Measurements from ENCODE around the gene SLC22A5. TPM values are rescaled to one million over a fixed set of nuclear protein-coding genes. Genes with fewer than 3 reads are reported as not detected.

SLC22A5 gene
- total and polyA plus RNA-seq, 9 of the 15 experiments (the other 6 are each of a cell fraction or from before 2014, with no cell fraction given), result 3.0 to 16.6 (median 8.3) TPM

DNA sequence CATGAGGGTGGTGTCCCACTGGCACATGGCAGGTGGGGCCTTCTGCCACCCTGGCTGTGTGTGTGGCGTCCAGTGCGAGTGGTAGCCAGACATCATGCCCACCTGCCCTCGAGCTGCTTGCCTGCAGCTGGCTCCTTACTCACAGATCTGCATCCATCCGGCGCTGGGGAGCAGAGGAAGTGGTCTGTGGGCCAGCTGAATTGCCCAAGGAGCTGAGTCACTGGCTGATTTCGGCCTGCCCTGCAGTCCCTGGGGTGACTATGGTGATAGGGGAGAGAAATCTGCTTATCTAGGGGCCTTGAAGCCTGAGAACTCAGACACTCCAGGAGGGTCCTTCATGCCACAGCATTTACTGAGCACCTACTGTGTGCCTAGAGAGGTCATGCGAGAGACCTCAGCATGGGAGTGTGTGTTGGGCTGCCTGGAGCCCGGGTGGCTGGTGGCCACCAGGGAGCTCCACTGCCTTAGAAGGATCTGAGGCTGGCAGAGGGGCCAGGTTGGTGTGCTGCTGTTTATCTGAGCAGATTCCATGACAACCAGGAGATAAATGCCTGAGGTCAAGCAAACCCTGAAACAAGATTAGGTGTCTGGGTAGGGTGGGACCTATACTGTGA is 57.1 kb downstream of the SLC22A5 start (continued):
- TF ChIP-seq, protein P1, sequence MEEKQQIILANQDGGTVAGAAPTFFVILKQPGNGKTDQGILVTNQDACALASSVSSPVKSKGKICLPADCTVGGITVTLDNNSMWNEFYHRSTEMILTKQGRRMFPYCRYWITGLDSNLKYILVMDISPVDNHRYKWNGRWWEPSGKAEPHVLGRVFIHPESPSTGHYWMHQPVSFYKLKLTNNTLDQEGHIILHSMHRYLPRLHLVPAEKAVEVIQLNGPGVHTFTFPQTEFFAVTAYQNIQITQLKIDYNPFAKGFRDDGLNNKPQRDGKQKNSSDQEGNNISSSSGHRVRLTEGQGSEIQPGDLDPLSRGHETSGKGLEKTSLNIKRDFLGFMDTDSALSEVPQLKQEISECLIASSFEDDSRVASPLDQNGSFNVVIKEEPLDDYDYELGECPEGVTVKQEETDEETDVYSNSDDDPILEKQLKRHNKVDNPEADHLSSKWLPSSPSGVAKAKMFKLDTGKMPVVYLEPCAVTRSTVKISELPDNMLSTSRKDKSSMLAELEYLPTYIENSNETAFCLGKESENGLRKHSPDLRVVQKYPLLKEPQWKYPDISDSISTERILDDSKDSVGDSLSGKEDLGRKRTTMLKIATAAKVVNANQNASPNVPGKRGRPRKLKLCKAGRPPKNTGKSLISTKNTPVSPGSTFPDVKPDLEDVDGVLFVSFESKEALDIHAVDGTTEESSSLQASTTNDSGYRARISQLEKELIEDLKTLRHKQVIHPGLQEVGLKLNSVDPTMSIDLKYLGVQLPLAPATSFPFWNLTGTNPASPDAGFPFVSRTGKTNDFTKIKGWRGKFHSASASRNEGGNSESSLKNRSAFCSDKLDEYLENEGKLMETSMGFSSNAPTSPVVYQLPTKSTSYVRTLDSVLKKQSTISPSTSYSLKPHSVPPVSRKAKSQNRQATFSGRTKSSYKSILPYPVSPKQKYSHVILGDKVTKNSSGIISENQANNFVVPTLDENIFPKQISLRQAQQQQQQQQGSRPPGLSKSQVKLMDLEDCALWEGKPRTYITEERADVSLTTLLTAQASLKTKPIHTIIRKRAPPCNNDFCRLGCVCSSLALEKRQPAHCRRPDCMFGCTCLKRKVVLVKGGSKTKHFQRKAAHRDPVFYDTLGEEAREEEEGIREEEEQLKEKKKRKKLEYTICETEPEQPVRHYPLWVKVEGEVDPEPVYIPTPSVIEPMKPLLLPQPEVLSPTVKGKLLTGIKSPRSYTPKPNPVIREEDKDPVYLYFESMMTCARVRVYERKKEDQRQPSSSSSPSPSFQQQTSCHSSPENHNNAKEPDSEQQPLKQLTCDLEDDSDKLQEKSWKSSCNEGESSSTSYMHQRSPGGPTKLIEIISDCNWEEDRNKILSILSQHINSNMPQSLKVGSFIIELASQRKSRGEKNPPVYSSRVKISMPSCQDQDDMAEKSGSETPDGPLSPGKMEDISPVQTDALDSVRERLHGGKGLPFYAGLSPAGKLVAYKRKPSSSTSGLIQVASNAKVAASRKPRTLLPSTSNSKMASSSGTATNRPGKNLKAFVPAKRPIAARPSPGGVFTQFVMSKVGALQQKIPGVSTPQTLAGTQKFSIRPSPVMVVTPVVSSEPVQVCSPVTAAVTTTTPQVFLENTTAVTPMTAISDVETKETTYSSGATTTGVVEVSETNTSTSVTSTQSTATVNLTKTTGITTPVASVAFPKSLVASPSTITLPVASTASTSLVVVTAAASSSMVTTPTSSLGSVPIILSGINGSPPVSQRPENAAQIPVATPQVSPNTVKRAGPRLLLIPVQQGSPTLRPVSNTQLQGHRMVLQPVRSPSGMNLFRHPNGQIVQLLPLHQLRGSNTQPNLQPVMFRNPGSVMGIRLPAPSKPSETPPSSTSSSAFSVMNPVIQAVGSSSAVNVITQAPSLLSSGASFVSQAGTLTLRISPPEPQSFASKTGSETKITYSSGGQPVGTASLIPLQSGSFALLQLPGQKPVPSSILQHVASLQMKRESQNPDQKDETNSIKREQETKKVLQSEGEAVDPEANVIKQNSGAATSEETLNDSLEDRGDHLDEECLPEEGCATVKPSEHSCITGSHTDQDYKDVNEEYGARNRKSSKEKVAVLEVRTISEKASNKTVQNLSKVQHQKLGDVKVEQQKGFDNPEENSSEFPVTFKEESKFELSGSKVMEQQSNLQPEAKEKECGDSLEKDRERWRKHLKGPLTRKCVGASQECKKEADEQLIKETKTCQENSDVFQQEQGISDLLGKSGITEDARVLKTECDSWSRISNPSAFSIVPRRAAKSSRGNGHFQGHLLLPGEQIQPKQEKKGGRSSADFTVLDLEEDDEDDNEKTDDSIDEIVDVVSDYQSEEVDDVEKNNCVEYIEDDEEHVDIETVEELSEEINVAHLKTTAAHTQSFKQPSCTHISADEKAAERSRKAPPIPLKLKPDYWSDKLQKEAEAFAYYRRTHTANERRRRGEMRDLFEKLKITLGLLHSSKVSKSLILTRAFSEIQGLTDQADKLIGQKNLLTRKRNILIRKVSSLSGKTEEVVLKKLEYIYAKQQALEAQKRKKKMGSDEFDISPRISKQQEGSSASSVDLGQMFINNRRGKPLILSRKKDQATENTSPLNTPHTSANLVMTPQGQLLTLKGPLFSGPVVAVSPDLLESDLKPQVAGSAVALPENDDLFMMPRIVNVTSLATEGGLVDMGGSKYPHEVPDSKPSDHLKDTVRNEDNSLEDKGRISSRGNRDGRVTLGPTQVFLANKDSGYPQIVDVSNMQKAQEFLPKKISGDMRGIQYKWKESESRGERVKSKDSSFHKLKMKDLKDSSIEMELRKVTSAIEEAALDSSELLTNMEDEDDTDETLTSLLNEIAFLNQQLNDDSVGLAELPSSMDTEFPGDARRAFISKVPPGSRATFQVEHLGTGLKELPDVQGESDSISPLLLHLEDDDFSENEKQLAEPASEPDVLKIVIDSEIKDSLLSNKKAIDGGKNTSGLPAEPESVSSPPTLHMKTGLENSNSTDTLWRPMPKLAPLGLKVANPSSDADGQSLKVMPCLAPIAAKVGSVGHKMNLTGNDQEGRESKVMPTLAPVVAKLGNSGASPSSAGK (IDR thresholded peaks at IDR 0.05), result peak; percentile 94
- TF ChIP-seq ZNF212 (CRISPR knock-in tag; IDR thresholded peaks at IDR 0.05) (no peak), TCF7 (IDR thresholded peaks at IDR 0.05; ENCODE audit: borderline replicate concordance) (0 out of 2 replicates have a peak, but pooled peaks have one; percentile 32), NFE2 (IDR thresholded peaks at IDR 0.05; ENCODE audit: low read depth) (peak; percentile 98)
- TF ChIP-seq, protein P2, sequence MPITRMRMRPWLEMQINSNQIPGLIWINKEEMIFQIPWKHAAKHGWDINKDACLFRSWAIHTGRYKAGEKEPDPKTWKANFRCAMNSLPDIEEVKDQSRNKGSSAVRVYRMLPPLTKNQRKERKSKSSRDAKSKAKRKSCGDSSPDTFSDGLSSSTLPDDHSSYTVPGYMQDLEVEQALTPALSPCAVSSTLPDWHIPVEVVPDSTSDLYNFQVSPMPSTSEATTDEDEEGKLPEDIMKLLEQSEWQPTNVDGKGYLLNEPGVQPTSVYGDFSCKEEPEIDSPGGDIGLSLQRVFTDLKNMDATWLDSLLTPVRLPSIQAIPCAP (CRISPR knock-in tag; IDR thresholded peaks at IDR 0.05; ENCODE audit: borderline replicate concordance), result no peak
- TF ChIP-seq, protein P3, sequence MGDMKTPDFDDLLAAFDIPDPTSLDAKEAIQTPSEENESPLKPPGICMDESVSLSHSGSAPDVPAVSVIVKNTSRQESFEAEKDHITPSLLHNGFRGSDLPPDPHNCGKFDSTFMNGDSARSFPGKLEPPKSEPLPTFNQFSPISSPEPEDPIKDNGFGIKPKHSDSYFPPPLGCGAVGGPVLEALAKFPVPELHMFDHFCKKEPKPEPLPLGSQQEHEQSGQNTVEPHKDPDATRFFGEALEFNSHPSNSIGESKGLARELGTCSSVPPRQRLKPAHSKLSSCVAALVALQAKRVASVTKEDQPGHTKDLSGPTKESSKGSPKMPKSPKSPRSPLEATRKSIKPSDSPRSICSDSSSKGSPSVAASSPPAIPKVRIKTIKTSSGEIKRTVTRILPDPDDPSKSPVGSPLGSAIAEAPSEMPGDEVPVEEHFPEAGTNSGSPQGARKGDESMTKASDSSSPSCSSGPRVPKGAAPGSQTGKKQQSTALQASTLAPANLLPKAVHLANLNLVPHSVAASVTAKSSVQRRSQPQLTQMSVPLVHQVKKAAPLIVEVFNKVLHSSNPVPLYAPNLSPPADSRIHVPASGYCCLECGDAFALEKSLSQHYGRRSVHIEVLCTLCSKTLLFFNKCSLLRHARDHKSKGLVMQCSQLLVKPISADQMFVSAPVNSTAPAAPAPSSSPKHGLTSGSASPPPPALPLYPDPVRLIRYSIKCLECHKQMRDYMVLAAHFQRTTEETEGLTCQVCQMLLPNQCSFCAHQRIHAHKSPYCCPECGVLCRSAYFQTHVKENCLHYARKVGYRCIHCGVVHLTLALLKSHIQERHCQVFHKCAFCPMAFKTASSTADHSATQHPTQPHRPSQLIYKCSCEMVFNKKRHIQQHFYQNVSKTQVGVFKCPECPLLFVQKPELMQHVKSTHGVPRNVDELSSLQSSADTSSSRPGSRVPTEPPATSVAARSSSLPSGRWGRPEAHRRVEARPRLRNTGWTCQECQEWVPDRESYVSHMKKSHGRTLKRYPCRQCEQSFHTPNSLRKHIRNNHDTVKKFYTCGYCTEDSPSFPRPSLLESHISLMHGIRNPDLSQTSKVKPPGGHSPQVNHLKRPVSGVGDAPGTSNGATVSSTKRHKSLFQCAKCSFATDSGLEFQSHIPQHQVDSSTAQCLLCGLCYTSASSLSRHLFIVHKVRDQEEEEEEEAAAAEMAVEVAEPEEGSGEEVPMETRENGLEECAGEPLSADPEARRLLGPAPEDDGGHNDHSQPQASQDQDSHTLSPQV (IDR thresholded peaks at IDR 0.05), result peak; percentile 98
- TF ChIP-seq, protein P4, sequence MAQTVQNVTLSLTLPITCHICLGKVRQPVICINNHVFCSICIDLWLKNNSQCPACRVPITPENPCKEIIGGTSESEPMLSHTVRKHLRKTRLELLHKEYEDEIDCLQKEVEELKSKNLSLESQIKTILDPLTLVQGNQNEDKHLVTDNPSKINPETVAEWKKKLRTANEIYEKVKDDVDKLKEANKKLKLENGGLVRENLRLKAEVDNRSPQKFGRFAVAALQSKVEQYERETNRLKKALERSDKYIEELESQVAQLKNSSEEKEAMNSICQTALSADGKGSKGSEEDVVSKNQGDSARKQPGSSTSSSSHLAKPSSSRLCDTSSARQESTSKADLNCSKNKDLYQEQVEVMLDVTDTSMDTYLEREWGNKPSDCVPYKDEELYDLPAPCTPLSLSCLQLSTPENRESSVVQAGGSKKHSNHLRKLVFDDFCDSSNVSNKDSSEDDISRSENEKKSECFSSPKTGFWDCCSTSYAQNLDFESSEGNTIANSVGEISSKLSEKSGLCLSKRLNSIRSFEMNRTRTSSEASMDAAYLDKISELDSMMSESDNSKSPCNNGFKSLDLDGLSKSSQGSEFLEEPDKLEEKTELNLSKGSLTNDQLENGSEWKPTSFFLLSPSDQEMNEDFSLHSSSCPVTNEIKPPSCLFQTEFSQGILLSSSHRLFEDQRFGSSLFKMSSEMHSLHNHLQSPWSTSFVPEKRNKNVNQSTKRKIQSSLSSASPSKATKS (CRISPR knock-in tag; IDR thresholded peaks at IDR 0.05), result no peak
